Measurements from ENCODE around the gene SUGT1. TPM values are rescaled to one million over a fixed set of nuclear protein-coding genes. Genes with fewer than 3 reads are reported as not detected.
"Not testable (repeated sequence)": the region's sequence is repeated elsewhere in the genome, so short reads cannot be mapped to it uniquely, and the experiment has no call there.

The SUGT1 gene
- total RNA-seq: 74.0 and 75.2 TPM in 2 replicates
- long read RNA-seq, partial matches to known transcripts: 3 of 11 reads
- long read RNA-seq, other reads (novel, unspliced or antisense): 7 of 11 reads

DNA sequence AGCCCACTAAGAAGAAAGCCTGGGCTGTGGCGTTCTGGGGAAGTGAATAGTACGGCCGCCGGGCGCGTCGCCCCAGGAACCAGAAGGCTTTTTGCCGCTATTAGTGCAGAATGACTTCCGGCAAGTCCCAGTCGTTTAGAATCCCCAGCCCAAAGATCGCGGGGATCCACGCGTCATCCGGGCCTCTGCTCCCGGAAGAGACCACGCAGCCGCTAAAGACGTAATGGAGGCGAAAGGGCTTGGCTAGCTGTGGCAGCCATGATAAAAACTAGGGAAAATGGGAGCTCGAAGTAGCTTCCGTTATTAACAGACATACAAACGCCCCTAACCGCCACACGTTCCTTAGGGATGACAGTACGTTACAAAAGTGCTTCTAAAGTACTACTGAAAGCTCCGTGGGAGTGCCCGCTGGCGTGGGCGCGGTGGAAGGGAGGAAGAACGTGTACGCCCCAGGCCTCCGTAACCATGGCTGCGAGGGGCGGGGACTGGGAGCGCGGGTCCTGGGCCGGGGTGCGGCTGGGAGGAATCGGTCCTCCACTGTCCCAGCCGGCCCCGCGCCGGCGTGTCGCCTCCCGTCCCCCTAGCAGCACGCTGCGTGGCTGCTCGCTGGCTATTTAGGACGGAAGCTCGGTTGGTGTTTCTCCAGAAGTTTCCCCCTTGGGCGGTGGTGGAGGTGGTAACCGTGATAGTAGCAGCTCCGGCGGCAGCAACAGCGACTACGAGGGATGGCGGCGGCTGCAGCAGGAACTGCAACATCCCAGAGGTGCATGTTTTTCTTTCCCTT, at the start of gene SUGT1:
SUGT1 (plus strand) TSS at position 641 of the 784 bp plus-strand sequence; CDS start at position 726, 85 bp downstream.
- Mint-ChIP-seq H3K4me1 (peaks cover 8% of the 10 kb centered on the region), H3K36me3 (ENCODE audit: low read depth) (peaks cover 18% of the 10 kb centered on the region), H3K27me3 (ENCODE audit: low read depth) (no peaks in the 10 kb centered on the region), H3K4me3 (no peak within 1 kb of the TSS), H3K9me3 (no peaks in the 10 kb centered on the region), H3K27ac (ENCODE audit: unreplicated experiment) (peak within 1 kb of the TSS; percentile 89)
- DNase-seq (ENCODE audit: low read depth, low spot score): peak; percentile 92
- TF ChIP-seq CTCF (conservative IDR thresholded peaks at IDR 0.05): peak; percentile 76

DNA sequence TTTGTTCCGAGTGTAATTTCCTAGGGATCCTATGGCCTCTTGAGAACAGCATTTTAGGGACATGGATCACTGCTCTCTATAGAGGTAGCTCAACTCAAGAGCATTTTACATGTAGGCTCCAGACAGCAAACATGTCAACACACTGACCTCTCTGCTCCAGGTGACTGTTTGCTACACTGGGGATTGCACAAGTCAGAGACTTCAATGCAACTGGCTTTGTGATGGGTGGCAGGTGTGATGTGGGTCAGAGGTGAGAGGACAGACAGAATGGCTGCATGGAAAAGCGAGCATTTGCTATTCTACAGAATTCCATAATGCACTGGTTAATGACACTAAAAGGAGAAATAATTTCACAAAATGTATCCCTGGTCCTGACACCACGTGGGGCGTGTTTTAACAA, 49.3 kb upstream of the SUGT1 start:
- not testable (repeated sequence) for H3K4me3 Mint-ChIP-seq; DNase-seq (ENCODE audit: low read depth, low spot score); H3K36me3 Mint-ChIP-seq (ENCODE audit: low read depth); H3K27ac Mint-ChIP-seq (ENCODE audit: unreplicated experiment); H3K9me3 Mint-ChIP-seq; H3K27me3 Mint-ChIP-seq (ENCODE audit: low read depth)
- peaks cover 31% of the 10 kb centered on the region for H3K4me1 Mint-ChIP-seq

DNA sequence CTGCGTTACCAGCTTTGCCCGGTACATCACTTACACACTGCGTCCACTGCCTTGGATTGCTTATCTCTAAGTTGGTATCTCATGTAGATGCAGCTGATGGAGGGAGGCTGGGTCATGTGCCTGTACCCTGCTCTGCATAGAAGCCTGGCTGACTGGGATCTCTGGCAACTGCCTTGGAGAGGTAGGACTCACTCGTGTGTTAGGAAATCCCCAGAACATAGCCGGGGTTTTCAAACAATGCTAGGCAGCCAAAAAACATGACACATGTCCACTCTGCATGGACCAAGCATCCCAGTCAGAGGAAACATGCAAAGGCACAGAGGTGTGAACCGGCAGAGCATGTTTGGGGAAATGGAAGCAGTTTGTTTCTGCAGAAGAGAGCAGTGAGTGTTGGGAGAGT, 46.5 kb upstream of the SUGT1 start:
- H3K4me3 Mint-ChIP-seq; H3K27me3 Mint-ChIP-seq (ENCODE audit: low read depth); H3K9me3 Mint-ChIP-seq; H3K27ac Mint-ChIP-seq (ENCODE audit: unreplicated experiment); H3K36me3 Mint-ChIP-seq (ENCODE audit: low read depth); DNase-seq (ENCODE audit: low read depth, low spot score): not testable (repeated sequence)
- peaks cover 20% of the 10 kb centered on the region for H3K4me1 Mint-ChIP-seq

GRCh38 chr13:52606795-52607194, 45.8 kb upstream of the SUGT1 start:
- not testable (repeated sequence) for H3K27me3 Mint-ChIP-seq (ENCODE audit: low read depth); DNase-seq (ENCODE audit: low read depth, low spot score); H3K9me3 Mint-ChIP-seq; H3K36me3 Mint-ChIP-seq (ENCODE audit: low read depth); H3K27ac Mint-ChIP-seq (ENCODE audit: unreplicated experiment); H3K4me3 Mint-ChIP-seq
- H3K4me1 Mint-ChIP-seq: peaks cover 20% of the 10 kb centered on the region

DNA sequence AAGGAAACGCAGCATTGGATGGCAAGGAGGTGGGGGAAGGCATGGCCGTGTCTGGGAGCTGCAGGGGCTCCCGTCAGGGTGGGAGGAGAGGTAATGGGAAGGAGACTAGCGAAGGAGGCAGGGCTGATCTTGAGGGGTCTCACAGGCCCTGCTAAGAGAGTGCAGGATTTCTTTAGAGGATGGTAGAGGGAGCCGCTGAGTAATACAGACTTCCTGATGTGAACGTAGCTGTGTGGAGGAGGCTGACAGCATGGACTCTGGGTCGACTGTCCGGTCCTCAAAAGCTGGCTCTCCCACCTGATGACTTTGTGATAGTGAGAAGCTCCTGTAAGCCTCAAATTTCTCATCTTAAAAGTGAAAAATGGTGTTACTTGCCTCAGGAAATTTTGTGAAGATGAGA, 44.5 kb upstream of the SUGT1 start:
- not testable (repeated sequence) for H3K36me3 Mint-ChIP-seq (ENCODE audit: low read depth); H3K27ac Mint-ChIP-seq (ENCODE audit: unreplicated experiment); H3K9me3 Mint-ChIP-seq; H3K27me3 Mint-ChIP-seq (ENCODE audit: low read depth); H3K4me3 Mint-ChIP-seq; DNase-seq (ENCODE audit: low read depth, low spot score)
- H3K4me1 Mint-ChIP-seq: peaks cover 15% of the 10 kb centered on the region

- not testable (repeated sequence) for DNase-seq (ENCODE audit: low read depth, low spot score)
Observed at GRCh38 chr13:52609013-52609606, 43.5 kb upstream of the SUGT1 start.

GRCh38 chr13:52610158-52610557, 42.5 kb upstream of the SUGT1 start:
- not testable (repeated sequence) for DNase-seq (ENCODE audit: low read depth, low spot score); H3K9me3 Mint-ChIP-seq; H3K36me3 Mint-ChIP-seq (ENCODE audit: low read depth); H3K27me3 Mint-ChIP-seq (ENCODE audit: low read depth); H3K4me3 Mint-ChIP-seq
- Mint-ChIP-seq H3K4me1 (peaks cover 18% of the 10 kb centered on the region), H3K27ac (ENCODE audit: unreplicated experiment) (peak overlapping the region; percentile 57)

More at GRCh38 chr13:52609013-52609606, 43.5 kb upstream of the SUGT1 start:
- not testable (repeated sequence) for H3K27me3 Mint-ChIP-seq (ENCODE audit: low read depth); H3K36me3 Mint-ChIP-seq (ENCODE audit: low read depth); H3K27ac Mint-ChIP-seq (ENCODE audit: unreplicated experiment); H3K4me3 Mint-ChIP-seq; H3K9me3 Mint-ChIP-seq
- peak; percentile 68 for TF ChIP-seq CTCF (conservative IDR thresholded peaks at IDR 0.05)
- peaks cover 15% of the 10 kb centered on the region for H3K4me1 Mint-ChIP-seq

Measured in neural crest cell (in vitro differentiated cells).